OCI-LY3 (cell line): ENCODE results near the gene ARMC3.
"Not testable (repeated sequence)": the region's sequence is repeated elsewhere in the genome, so short reads cannot be mapped to it uniquely, and the experiment has no call there.

ENCODE experiments used
- H2AFZ ChIP-seq: fragments of 200-600, 300-600 bp; shearing (Covaris generic); 2 replicates; pipeline ENCODE4 v1.6.0; 2014; ENCODE audit warnings: antibody characterized with exemption, low read depth, low read length
- H3K27ac ChIP-seq: fragments of 200-600, 300-600 bp; sonication (generic); 2 replicates; pipeline ENCODE4 v1.5.1; 2014; ENCODE audit warnings: mild to moderate bottlenecking, low read length, moderate library complexity, mixed read lengths
- H3K27me3 ChIP-seq: fragments of 200-600, 300-600 bp; sonication (generic); 2 replicates; pipeline ENCODE4 v1.6.1; 2014; ENCODE audit warnings: low read depth, low read length, mixed read lengths
- H3K36me3 ChIP-seq: fragments of 200-600, 300-600 bp; sonication (generic); replicated peaks from 2 replicates; pipeline ENCODE3; 2014; ENCODE audit warnings: low read depth, low read length, mixed read lengths
- H3K4me1 ChIP-seq: fragments of 300-600, 200-600 bp; sonication (generic); 2 replicates; pipeline ENCODE4 v1.6.1; 2014; ENCODE audit warnings: low read length, mixed read lengths
- H3K4me2 ChIP-seq: fragments of 200-600, 300-600 bp; sonication (generic); 2 replicates; pipeline ENCODE4 v1.6.1; 2014; ENCODE audit warnings: low read length, mixed read lengths
- H3K4me3 ChIP-seq: fragments of 300-600, 200-600 bp; sonication (generic); 2 replicates; pipeline ENCODE4 v1.5.1; 2014; ENCODE audit warnings: antibody characterized with exemption, mild to moderate bottlenecking, low read length, moderate library complexity
- H3K79me2 ChIP-seq: fragments of 300-600, 200-600 bp; shearing (Covaris generic); 2 replicates; pipeline ENCODE4 v1.6.1; 2014; ENCODE audit warnings: mild to moderate bottlenecking, low read length, mixed read lengths
- H3K9ac ChIP-seq: fragments of 300-600, 200-600 bp; shearing (Covaris generic); 2 replicates; pipeline ENCODE4 v1.6.0; 2014; ENCODE audit warnings: mild to moderate bottlenecking, low read length, moderate library complexity
- H3K9me3 ChIP-seq: fragments of 200-600, 300-600 bp; shearing (Covaris generic); 2 replicates; pipeline ENCODE4 v1.6.1; 2014; ENCODE audit warnings: low read length, mixed read lengths; ENCODE audit not compliant: insufficient read depth
- H4K20me1 ChIP-seq: fragments of 200-600, 300-600 bp; sonication (generic); 2 replicates; pipeline ENCODE4 v1.6.1; 2016; ENCODE audit warnings: low read length, mixed read lengths; ENCODE audit not compliant: insufficient read depth
- CTCF ChIP-seq: fragments of 200-600, 300-600 bp; sonication (generic); IDR thresholded peaks from 2 replicates; pipeline ENCODE4 v1.5.1; 2014; ENCODE audit warnings: antibody characterized with exemption, low read length, low read depth
- EZH2phosphoT487 ChIP-seq: fragments of 200-600 bp; shearing (Covaris generic); IDR thresholded peaks from 2 replicates; pipeline ENCODE4 v1.6.1; 2018; ENCODE audit warnings: antibody characterized with exemption, mixed run types, low read depth

The ARMC3 gene

DNA sequence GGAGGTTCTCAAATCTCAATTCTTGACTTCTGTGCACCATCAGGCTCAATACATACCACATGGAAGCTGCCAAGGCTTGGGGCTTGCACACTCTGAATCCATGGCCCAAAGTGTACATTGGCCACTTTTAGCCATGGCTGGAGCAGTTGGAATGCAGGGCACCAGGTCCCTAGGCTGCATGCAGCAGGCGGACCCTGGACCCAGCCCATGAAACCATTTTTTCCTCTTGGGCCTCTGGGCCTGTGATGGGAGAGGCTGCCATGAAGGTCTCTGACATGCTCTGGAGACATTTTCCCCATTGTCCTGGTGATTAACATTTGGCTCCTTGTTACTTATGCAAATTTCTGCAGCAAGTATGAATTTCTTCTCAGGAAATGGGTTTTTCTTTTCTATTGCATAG, 19.0 kb upstream of the ARMC3 start:
- Histone ChIP-seq H2AFZ (no peak overlapping the region), H3K9me3 (no peaks in the 10 kb centered on the region), H3K79me2 (no peaks in the 10 kb centered on the region), H3K4me3 (no peak overlapping the region), H3K4me1 (no peaks in the 10 kb centered on the region), H3K27me3 (no peaks in the 10 kb centered on the region), H4K20me1 (no peaks in the 10 kb centered on the region), H3K27ac (no peak overlapping the region), H3K36me3 (no peaks in the 10 kb centered on the region), H3K4me2 (no peak overlapping the region), H3K9ac (no peak overlapping the region)
- TF ChIP-seq CTCF (no peak), EZH2phosphoT487 (no peak)

- H3K36me3 ChIP-seq, H3K27me3 ChIP-seq, H3K4me1 ChIP-seq, H3K9ac ChIP-seq, H3K4me2 ChIP-seq, H3K9me3 ChIP-seq, H3K4me3 ChIP-seq, H4K20me1 ChIP-seq, H3K79me2 ChIP-seq, H3K27ac ChIP-seq, H2AFZ ChIP-seq: not testable (repeated sequence)
Observed at GRCh38 chr10:22909673-22910072, 18.2 kb upstream of the ARMC3 start.

GRCh38 chr10:22911067-22911466, 16.8 kb upstream of the ARMC3 start:
- no peaks in the 10 kb centered on the region for H3K4me1 ChIP-seq
- no peaks in the 10 kb centered on the region for H3K9me3 ChIP-seq
- no peak overlapping the region for H2AFZ ChIP-seq
- H3K4me3 ChIP-seq: no peak overlapping the region
- no peak overlapping the region for H3K27ac ChIP-seq
- H3K9ac ChIP-seq: no peak overlapping the region
- H3K79me2 ChIP-seq: no peaks in the 10 kb centered on the region
- H3K4me2 ChIP-seq: no peak overlapping the region
- TF ChIP-seq EZH2phosphoT487 (no peak), CTCF (no peak)
- no peaks in the 10 kb centered on the region for H3K27me3 ChIP-seq
- no peaks in the 10 kb centered on the region for H4K20me1 ChIP-seq
- no peaks in the 10 kb centered on the region for H3K36me3 ChIP-seq

- no peaks in the 10 kb centered on the region for H3K9me3 ChIP-seq
- H3K79me2 ChIP-seq: no peaks in the 10 kb centered on the region
- no peak overlapping the region for H3K27ac ChIP-seq
- H3K4me1 ChIP-seq: no peaks in the 10 kb centered on the region
- no peak overlapping the region for H2AFZ ChIP-seq
- no peak overlapping the region for H3K4me3 ChIP-seq
- no peak overlapping the region for H3K9ac ChIP-seq
- H4K20me1 ChIP-seq: no peaks in the 10 kb centered on the region
- no peak overlapping the region for H3K4me2 ChIP-seq
- H3K27me3 ChIP-seq: no peaks in the 10 kb centered on the region
- no peak for TF ChIP-seq CTCF
- TF ChIP-seq EZH2phosphoT487: no peak
- no peaks in the 10 kb centered on the region for H3K36me3 ChIP-seq
Observed at GRCh38 chr10:22911889-22912762, 15.7 kb upstream of the ARMC3 start.
